Measurements from ENCODE around the gene NOL7.

Gene NOL7

GRCh38 chr6:13614926-13615791, at the start of gene NOL7:
NOL7 (plus strand) TSS chr6:13615335; CDS start chr6:13615359, 24 bp downstream.
- peak; percentile 95 for DNase-seq

- no peak for DNase-seq
Observed at GRCh38 chr6:13565921-13566320, 49.2 kb upstream of the NOL7 start.

DNA sequence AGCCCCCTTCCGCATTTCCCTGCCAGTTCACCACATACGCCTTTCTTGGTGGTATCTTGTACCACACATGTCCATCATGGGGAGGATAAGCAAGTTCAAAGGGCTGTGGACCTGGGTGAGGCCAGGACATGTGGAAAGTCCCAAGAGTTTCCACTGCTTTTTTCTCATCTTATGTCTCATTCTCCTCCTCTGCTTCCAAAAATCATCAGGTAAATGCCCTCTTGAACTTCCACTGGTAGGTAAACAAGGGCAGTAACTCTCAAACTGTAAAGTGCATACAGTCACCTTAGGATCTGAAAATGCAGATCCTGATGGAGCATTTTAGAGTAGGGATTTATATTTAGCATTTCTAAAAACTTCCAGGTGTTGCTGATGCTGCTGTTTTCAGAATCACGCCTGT, 48.6 kb upstream of the NOL7 start:
- no peak for DNase-seq

DNA sequence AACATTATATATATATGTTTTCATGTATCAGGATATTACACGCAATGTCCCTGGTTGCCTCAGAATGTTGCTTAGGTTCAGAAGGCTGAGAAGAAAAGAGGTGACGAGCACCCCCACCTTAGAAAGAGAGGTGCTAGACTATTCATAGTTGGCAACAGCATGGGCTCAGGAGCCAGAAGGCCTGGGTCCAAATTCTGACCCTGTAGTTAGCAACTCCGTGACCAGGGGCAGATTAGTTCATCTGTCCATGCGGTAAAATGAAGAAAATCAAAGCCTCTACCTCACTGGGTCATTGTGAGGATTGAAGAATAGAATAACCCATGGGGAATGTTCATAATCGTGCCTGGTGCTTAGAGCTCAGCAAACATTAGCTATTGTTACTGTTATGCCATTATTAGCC, 46.2 kb upstream of the NOL7 start:
- no peak for DNase-seq

DNA sequence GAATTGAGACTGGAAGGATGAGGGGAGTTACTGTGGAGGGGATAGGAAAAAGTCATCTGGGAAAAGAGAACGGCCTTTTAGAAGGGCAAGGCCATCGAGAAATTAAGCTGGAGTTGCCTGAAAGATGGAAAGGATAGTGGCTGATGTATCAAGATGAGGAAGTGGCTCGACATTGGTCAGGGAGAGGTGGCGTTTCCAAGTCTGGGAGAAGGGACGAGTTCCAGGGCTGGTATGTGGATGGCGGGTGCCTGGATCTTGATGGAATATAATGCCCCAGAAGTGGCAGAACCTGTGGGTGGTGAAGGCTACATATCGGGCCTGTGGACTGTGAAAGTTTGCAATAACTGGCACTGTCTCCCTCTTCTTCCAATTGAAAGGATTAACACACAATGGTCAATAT, 42.9 kb upstream of the NOL7 start:
- no peak for DNase-seq

DNA sequence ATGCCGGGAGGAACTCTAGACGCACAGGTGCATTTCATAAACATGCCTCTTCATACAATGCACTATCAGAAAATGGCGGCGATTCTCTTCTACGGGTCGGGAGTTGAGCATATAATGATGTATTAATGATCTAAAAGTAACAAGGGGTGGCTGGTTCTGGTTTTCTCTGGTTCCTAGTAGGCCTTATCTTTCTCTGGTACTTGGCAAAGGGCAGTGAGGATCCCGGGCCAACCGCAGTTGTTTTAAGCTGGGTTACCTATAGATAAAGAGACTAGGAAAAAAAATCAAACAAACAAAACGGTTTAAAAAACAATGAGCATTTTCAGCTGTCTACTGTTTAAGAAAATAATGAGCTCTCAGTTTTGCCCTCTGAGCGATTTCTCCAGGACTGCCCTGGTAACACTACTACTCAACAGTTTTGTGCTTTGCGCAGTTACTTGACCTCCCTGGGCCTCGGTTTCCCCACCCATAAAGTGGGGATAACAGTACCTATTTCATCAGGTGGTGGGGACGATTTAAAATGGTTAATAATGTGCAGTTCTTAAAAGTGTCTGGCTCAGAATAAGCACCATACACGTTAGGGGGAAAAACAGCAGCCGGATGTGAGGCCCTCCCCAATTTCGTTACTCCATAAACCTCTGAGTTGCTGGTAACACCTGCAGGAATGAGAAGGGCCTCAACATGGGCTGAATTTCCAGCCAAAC, 42.0 kb upstream of the NOL7 start:
- no peak for DNase-seq

DNA sequence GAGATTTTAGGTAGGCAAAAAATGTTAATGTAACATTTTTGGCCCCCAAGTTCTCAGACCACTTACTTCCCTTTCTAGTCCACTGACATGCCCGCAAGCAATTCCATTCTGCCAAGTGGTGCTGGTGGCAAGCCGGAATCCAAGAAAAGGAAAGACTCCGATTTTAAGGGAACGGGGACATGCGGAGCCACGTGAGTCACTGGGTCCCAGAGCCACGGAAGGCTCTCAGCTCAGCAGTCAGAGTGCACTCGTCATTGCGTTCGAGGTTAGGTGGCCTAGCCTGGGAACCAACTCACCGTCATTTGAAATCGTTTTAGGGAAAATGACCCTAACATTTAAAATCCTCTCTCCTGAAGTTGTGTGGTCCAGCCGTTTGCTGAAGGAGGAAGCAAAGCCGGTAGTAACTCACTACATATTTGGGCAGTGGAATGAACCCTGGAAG, 41.4 kb upstream of the NOL7 start:
- peak; percentile 55 for DNase-seq

DNA sequence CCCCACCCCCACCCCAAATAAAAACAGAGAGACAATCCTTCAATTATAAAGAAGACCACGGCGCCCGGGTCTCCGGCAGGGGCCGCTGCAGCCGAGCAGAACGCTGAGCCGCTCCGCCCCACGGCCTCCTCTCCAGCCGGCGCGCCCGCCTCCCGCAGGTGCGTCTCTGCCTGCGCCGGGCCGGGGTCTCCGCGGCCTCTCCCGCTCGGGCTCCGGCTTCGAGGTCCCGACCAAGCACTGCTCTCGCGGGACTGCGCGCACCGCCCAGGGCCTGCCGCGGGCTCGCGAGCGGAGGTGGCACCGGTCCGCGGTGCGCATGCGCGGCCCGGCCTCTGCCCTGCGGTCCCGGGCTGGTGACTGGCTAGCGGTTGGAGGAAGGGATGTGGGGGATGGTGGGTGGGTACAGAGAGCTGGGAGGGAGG, 41.0 kb upstream of the NOL7 start:
- peak; percentile 86 for DNase-seq

GRCh38 chr6:13574571-13575376, 40.4 kb upstream of the NOL7 start, which contains the start of gene SIRT5:
SIRT5 (plus strand) TSS chr6:13574601; CDS start chr6:13584111, 9,510 bp downstream.
- peak; percentile 75 for DNase-seq

DNA sequence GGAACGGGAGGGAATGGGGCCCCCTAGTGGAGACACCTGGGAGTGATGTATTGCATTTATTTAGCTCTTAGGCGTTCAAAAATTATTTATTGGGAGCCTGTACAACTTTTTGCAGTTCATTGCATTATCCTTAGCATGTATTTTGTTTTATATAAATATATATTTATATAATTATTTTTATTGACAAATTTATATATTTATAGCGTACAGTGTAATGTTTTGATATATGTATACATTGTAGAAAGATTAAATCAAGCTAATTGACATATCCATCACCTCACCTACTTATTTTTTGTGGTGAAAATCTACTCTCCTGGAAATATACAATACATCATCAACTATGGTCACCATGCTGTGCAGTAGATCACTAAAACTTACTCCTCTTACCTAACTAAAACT, 39.8 kb upstream of the NOL7 start:
- no peak for DNase-seq

- DNase-seq: no peak
Observed at GRCh38 chr6:13576017-13576416, 39.1 kb upstream of the NOL7 start.

GRCh38 chr6:13577926-13578325, 37.2 kb upstream of the NOL7 start:
- no peak for DNase-seq

- peak; percentile 59 for DNase-seq
Observed at GRCh38 chr6:13579911-13580310, 35.2 kb upstream of the NOL7 start.

GRCh38 chr6:13581700-13582229, 33.4 kb upstream of the NOL7 start:
- DNase-seq: peak; percentile 14

DNA sequence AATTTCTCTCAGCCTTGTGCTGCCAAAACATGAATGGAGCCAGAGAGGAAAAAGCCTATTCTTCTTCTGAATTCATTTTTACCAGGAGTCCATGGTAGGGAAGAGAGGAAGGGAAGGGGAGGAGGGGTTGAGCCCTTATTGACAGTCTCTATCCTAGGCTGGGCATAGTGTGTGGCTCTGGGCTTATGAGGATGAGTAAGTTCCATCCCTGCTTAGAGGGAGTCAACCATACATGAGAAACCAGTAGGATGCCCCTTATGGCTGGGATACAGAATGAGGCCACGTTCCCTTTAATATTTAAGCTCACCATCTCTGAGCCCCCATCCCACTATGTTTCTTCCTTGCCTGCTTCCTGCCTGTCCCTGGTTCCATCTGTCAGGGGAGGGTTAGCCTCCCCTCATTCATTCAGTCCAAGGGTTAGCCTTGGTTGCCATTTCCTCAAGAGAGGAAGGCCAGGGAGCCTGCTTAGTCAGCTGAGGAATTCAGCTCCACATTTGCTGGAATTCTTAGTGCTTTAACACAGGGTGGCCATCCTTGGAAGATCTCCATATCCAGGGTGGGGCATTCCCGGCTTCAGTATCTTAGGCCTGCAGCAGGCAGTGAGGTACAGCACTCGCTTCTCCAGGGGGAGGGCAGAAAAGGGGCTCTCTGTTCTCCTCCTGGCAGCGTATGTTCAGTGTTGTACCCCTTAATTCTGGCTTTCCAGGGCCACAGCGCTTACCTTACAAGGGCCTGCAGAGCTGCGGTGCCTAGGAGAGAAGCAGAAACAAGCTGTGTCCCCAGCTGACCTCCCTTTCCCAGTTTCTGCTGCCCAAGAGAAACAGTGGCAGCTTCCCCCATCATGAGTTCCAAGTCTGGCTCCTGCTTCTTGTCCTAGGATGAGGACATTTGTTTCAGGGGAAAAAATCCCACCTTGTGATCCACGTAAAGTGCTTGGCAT, 28.3 kb upstream of the NOL7 start:
- no peak for DNase-seq

DNA sequence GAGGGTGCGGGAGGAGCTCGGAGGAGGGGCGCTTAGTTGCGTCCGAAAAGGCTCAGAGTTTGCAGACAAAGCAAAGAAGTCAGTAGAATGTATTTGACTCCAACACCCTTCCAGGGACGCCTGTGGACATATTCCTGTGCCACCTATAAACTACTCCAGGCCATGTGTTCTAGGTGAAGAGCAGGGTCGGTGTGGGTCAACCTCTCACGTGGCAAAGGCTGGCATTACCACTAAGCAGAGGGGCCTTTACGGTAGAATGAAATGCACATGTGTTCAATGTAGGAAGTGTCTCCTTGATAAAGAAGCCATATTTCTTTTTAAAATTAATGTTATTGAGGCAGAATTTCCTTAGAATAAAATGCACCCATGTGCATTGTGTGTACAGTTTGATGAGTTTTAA, 25.3 kb upstream of the NOL7 start:
- no peak for DNase-seq

- no peak for DNase-seq
Observed at GRCh38 chr6:13590574-13591153, 24.5 kb upstream of the NOL7 start.

DNA sequence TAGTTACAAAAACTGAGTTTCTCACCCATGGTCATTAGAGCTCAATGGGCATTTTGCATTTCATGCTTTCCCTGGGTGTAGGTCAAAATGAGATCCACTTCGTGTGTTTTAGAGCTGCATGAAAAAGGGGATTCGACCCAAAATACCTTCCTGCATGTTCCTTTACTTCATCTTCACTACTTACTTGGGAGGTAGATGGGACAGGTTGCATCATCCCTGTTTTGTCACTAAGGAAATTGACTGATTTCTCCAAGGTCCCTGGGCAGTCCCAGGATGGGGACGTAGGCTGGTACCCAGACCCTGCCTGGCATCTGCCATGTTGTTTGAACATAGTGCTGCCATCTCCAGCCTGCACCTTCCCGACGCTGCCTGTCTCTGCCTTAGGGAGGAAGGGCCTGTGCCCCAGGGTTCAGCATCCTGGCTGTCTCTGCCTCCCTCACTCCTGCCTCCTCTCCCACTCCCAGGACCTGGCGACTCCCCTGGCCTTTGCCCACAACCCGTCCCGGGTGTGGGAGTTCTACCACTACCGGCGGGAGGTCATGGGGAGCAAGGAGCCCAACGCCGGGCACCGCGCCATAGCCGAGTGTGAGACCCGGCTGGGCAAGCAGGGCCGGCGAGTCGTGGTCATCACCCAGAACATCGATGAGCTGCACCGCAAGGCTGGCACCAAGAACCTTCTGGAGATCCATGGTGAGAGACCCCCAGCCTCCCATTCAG, 23.8 kb upstream of the NOL7 start:
- DNase-seq: no peak

GRCh38 chr6:13593103-13593502, 22.0 kb upstream of the NOL7 start:
- DNase-seq: no peak

GRCh38 chr6:13593720-13594119, 21.4 kb upstream of the NOL7 start:
- DNase-seq: no peak

- no peak for DNase-seq
Observed at GRCh38 chr6:13597073-13597472, 18.1 kb upstream of the NOL7 start.
